HFFc6 (cell line): Measurements from ENCODE around the gene PRDM16. TPM values are rescaled to one million over a fixed set of nuclear protein-coding genes. Genes with fewer than 3 reads are reported as not detected.

ENCODE experiments used
- DNase-seq: peaks from one replicate; pipeline ENCODE4 v3.0.0-alpha.2; 2018
- H3K27ac Mint-ChIP-seq: 2 replicates; pipeline ENCODE4 v1.8.0; 2020; ENCODE audit warnings: mild to moderate bottlenecking, mixed read lengths
- H3K27me3 Mint-ChIP-seq: 2 replicates; pipeline ENCODE4 v1.8.0; 2021; ENCODE audit warnings: mild to moderate bottlenecking, moderate library complexity, mixed read lengths; ENCODE audit not compliant: insufficient read depth
- H3K36me3 Mint-ChIP-seq: 2 replicates; pipeline ENCODE4 v1.8.0; 2021; ENCODE audit warnings: low read depth, mixed read lengths
- H3K4me1 Mint-ChIP-seq: 2 replicates; pipeline ENCODE4 v1.8.0; 2020; ENCODE audit warnings: low read depth, mixed read lengths
- H3K4me3 Mint-ChIP-seq: 2 replicates; pipeline ENCODE4 v1.8.0; 2020; ENCODE audit warnings: mild to moderate bottlenecking, moderate library complexity, mixed read lengths
- H3K9me3 Mint-ChIP-seq: 2 replicates; pipeline ENCODE4 v1.8.0; 2020; ENCODE audit warnings: mild to moderate bottlenecking, mixed read lengths
- total RNA-seq, 6 experiments: library from RNA; stranded (reverse); fragmentation: NEBNext Ultra II Directional; extraction: Animal tissue kit (Norgen Biotek cat#: 25700); gene quantifications; 2 replicates in 1 of 6; 3 replicates in 5 of 6; pipeline ENCODE4 v1.2.3, GENCODE V29; 2021
- TF ChIP-seq, protein P1 (sequence below): fragments of 200-600 bp; sonication (generic); IDR thresholded peaks from 2 replicates; pipeline ENCODE4 v1.5.0; 2021; ENCODE audit warnings: antibody characterized with exemption, mild to moderate bottlenecking

PRDM16 gene
- total RNA-seq, 6 experiments from 2014 or later, result not detected

DNA sequence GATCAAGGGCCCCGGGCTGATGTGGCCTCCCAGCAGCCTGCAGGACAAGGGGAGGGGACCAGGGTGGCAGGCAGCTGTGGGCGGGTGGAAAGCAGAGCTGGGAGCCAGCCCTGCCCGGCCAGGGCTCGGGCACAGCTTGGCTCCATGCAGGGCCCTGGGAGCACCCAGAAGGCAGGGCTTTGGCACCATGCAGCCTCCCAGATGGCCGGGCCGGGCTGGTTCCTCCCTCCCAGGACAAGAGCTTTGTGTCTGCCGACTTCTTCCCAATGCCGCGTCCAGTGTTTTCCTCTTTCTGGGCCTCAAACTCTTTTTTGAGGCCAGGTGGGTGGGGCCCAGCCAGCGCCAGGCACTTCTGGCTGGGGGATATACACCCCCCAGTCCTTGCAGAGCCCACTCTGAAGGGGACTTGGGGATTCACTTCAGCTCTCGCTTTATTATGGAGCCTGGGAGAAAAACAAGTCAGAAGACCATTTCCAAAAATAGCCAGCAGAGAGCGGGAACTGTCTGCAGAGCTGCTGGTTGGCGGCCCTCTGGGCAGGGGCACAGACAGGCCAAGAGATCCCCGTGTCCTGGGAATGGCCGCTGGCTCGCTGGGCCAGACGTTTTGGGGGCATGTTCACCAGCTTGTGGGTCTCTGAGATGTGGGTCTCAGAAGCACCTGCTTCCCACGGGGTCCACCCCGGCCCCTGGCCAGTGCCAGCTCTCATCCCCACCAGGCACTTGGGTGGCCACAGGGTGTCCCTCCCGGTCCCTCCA, 281.7 kb downstream of the PRDM16 start:
- Mint-ChIP-seq H3K4me1 (peaks cover 14% of the 10 kb centered on the region), H3K36me3 (no peaks in the 10 kb centered on the region), H3K4me3 (no peak overlapping the region), H3K27ac (no peak overlapping the region), H3K9me3 (no peaks in the 10 kb centered on the region), H3K27me3 (peaks cover 13% of the 10 kb centered on the region; the same call in 1 of the 2 replicates)
- DNase-seq, result no peak
- TF ChIP-seq, protein P1, sequence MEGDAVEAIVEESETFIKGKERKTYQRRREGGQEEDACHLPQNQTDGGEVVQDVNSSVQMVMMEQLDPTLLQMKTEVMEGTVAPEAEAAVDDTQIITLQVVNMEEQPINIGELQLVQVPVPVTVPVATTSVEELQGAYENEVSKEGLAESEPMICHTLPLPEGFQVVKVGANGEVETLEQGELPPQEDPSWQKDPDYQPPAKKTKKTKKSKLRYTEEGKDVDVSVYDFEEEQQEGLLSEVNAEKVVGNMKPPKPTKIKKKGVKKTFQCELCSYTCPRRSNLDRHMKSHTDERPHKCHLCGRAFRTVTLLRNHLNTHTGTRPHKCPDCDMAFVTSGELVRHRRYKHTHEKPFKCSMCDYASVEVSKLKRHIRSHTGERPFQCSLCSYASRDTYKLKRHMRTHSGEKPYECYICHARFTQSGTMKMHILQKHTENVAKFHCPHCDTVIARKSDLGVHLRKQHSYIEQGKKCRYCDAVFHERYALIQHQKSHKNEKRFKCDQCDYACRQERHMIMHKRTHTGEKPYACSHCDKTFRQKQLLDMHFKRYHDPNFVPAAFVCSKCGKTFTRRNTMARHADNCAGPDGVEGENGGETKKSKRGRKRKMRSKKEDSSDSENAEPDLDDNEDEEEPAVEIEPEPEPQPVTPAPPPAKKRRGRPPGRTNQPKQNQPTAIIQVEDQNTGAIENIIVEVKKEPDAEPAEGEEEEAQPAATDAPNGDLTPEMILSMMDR, result peak; percentile 22; the same call in 1 of the 2 replicates

DNA sequence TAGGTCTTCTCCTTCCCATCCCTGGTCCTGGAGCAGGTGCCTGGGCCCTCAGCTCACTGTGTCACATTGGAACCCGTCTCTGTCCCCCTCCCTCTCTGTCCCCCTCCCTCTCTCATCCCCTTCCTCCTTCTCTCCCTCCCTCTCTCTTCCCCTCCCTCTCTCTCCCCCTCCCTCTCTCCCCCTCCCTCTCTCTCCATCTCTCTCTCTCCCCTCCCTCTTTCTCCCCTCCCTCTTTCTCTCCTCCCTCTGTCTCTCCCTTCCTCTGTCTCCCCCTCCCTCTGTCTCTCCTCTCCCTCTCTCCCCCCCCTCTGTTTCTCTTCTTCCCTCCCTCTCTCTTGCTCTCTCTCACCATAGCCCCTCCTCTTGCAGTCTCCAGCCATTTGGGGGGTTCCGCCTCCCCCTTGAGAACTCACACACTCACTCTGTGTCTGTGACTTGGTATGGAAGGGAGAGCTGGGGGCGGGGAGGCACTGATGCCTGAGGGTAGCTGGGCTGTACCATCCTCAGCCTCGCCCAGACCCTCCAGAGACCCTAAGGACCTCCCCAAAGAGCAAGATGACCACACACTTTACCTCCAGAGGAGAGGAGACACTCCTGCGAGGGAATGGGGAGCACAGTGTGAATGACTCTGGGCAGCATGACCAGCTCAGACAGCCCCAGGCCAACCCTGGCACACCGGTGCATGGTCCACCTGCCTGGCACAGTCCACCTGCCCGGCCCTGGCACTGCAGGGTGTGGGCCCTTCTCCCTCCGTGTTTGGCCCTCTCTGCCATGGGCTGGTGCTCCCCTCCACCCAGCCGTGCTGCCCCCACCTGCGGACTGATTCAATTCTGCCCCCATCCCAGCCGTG, 282.7 kb downstream of the PRDM16 start:
- Mint-ChIP-seq H3K4me1 (peaks cover 14% of the 10 kb centered on the region), H3K36me3 (no peaks in the 10 kb centered on the region), H3K4me3 (peak overlapping the region; percentile 57; the same call in 1 of the 2 replicates), H3K27me3 (peaks cover 16% of the 10 kb centered on the region), H3K27ac (no peak overlapping the region), H3K9me3 (no peaks in the 10 kb centered on the region)
- TF ChIP-seq, protein P1, result no peak
- DNase-seq, result no peak

DNA sequence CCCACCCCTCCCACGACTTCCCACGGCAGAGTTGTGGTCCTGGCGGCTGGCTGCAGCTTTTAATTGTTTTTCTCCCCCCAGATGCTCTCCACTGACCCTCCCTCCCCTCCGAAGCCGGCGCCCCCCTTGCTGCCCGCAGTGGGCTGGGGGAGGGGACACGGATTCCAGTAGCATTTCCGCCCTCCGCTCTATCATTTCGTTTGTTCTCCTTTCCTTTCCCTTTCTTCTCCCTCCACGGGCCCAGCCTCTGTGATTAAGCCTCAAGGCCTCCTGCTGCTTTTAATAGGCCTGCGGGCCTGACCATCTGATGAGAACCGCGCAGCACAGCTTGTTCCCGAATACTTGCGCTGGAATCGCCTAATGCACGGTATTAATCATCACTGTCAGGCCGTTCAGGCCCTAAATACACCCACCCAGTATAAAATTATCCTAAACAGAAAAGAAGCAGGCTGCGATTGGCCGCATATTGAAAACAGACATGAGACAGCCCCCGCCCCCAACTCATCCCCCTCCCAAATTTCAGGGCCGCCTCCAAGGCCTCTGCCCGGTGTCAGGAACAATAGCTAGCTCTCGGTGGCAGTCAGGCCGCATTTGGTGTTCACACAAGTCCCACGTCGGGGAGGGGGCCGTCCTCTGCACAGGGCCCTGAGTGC, 283.4 kb downstream of the PRDM16 start:
- Mint-ChIP-seq H3K27me3 (peaks cover 16% of the 10 kb centered on the region), H3K4me1 (peaks cover 14% of the 10 kb centered on the region), H3K4me3 (peak overlapping the region; percentile 57; the same call in 1 of the 2 replicates), H3K27ac (no peak overlapping the region), H3K36me3 (no peaks in the 10 kb centered on the region), H3K9me3 (no peaks in the 10 kb centered on the region)
- TF ChIP-seq, protein P1, result no peak
- peak; percentile 32 for DNase-seq

DNA sequence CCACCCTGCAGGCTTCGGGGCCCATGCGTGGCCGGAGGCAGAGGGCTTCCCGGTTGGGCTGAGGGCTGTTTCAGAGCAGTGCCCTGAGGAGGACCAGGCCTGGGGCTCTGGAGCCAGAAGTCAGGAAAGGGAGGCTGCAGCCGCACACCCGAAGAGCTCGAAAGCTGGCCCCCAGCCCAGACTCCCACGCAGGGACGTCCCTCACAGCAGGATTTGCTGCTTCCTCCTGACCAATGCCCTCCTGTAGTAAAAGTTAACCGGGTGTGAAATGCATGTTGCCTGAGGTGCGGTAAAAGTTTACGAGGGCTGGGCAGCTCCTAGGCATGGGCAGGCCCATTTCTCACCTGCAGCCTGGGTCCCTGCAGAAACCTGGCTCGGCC, 283.9 kb downstream of the PRDM16 start:
- H3K4me1 Mint-ChIP-seq, result peaks cover 14% of the 10 kb centered on the region
- H3K9me3 Mint-ChIP-seq, result no peaks in the 10 kb centered on the region
- peaks cover 17% of the 10 kb centered on the region for H3K27me3 Mint-ChIP-seq
- H3K4me3 Mint-ChIP-seq, result no peak overlapping the region
- DNase-seq, result no peak
- no peak overlapping the region for H3K27ac Mint-ChIP-seq
- H3K36me3 Mint-ChIP-seq, result no peaks in the 10 kb centered on the region
- TF ChIP-seq, protein P1, result no peak

DNA sequence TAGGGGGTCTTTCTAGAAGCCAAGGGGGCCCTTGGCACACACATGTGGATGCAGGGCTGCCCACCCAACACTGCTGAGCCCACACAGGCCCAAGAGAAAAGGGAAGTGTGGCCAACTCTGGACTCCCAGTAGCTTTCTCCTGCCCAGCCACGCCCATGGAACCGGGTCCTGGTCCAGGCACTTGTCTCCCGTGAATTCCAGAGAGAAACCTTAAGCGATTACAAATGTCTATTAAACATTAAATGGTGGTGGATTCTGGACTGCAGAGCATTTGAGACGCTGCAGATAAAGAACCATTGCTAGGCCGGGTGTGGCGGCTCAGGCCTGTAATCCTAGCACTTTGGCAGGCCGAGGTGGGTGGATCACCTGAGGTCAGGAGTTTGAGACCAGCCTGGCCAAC, 284.9 kb downstream of the PRDM16 start:
- no peak for DNase-seq
- Mint-ChIP-seq H3K4me3 (no peak overlapping the region), H3K4me1 (peaks cover 14% of the 10 kb centered on the region), H3K27me3 (peaks cover 22% of the 10 kb centered on the region), H3K36me3 (no peaks in the 10 kb centered on the region), H3K9me3 (no peaks in the 10 kb centered on the region), H3K27ac (no peak overlapping the region)
- TF ChIP-seq, protein P1, result no peak
